ENCODE results near the gene IRF9. TPM values are rescaled to one million over a fixed set of nuclear protein-coding genes. Genes with fewer than 3 reads are reported as not detected.

The IRF9 gene
- polyA plus RNA-seq, 1 donor from 2014 or later, result 136 TPM

- Mint-ChIP-seq H3K27me3 (no peaks in the 10 kb centered on the region), H3K36me3 (peaks cover 1% of the 10 kb centered on the region), H3K27ac (peak overlapping the region in 1 of 3 donors; percentile 63), H3K4me3 (peak overlapping the region in 2 of 4 donors; percentile 65 to 98), H3K4me1 (peaks cover 18 to 26% (median 20%) of the 10 kb centered on the region in 3 donors), H3K9me3 (no peaks in the 10 kb centered on the region)
Measured at GRCh38 chr14:24149302-24149969, 11.6 kb upstream of the IRF9 start.

DNA sequence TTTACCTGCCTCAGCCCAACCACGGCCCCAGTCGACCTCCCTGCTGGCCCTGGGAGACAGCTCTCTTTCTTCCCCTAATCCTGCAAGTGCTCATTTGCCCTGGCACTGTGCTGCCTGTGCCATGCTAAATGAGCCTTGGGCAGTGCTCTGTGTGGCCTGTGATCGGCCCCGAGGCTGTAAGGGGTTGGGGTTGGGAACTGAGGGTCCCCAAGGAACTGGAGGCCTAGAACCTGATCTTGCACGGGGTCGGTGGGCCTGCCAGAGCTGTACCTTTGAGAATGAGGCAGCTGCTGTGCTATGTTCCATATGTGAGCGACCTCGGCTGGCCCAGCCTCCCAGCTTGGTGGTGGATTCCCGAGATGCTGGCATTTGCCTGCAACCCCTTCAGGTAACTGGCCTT lies 11.0 kb upstream of the IRF9 start:
- H3K36me3 Mint-ChIP-seq, result no peaks in the 10 kb centered on the region
- H3K9me3 Mint-ChIP-seq, result no peaks in the 10 kb centered on the region
- H3K4me1 Mint-ChIP-seq, result peaks cover 18 to 26% (median 20%) of the 10 kb centered on the region in 3 donors
- no peaks in the 10 kb centered on the region for H3K27me3 Mint-ChIP-seq
- peak overlapping the region in 2 of 4 donors; percentile 60 to 98 for H3K4me3 Mint-ChIP-seq
- H3K27ac Mint-ChIP-seq, result no peak overlapping the region

GRCh38 chr14:24150567-24150966 lies 10.5 kb upstream of the IRF9 start:
- peak overlapping the region in 2 of 4 donors; percentile 21 to 67 for H3K4me3 Mint-ChIP-seq
- no peaks in the 10 kb centered on the region for H3K36me3 Mint-ChIP-seq
- no peaks in the 10 kb centered on the region for H3K9me3 Mint-ChIP-seq
- no peak overlapping the region for H3K27ac Mint-ChIP-seq
- peaks cover 17 to 21% (median 17%) of the 10 kb centered on the region in 3 donors for H3K4me1 Mint-ChIP-seq
- no peaks in the 10 kb centered on the region for H3K27me3 Mint-ChIP-seq

GRCh38 chr14:24150993-24151392 lies 10.1 kb upstream of the IRF9 start:
- H3K36me3 Mint-ChIP-seq, result peaks cover 2% of the 10 kb centered on the region
- peak overlapping the region in 1 of 4 donors; percentile 67 for H3K4me3 Mint-ChIP-seq
- H3K9me3 Mint-ChIP-seq, result no peaks in the 10 kb centered on the region
- no peaks in the 10 kb centered on the region for H3K27me3 Mint-ChIP-seq
- H3K4me1 Mint-ChIP-seq, result peaks cover 13 to 17% (median 13%) of the 10 kb centered on the region in 3 donors
- H3K27ac Mint-ChIP-seq, result no peak overlapping the region

DNA sequence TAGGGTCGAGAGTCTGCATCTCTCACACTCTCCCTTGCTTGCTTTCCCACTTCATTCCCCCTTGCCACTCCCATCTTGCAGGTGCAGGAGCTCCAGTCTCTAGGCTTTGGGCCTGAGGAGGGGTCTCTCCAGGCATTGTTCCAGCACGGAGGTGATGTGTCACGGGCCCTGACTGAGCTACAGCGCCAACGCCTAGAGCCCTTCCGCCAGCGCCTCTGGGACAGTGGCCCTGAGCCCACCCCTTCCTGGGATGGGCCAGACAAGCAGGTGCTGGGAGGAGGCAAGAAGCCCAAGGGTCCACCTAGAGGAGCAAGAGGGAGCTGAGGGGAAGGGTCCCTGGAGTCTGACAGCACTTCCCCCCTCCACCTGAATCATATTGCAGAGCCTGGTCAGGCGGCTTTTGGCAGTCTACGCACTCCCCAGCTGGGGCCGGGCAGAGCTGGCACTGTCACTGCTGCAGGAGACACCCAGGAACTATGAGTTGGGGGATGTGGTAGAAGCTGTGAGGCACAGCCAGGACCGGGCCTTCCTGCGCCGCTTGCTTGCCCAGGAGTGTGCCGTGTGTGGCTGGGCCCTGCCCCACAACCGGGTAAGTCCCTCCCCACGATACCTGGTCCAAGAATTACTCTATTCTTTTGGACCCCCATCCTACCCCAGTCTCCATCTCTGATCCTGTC lies 9.5 kb upstream of the IRF9 start:
- peaks cover 9 to 13% (median 9%) of the 10 kb centered on the region in 3 donors for H3K4me1 Mint-ChIP-seq
- H3K27me3 Mint-ChIP-seq, result no peaks in the 10 kb centered on the region
- peak overlapping the region in 1 of 4 donors; percentile 43 for H3K4me3 Mint-ChIP-seq
- peaks cover 3% of the 10 kb centered on the region for H3K36me3 Mint-ChIP-seq
- H3K27ac Mint-ChIP-seq, result no peak overlapping the region
- H3K9me3 Mint-ChIP-seq, result no peaks in the 10 kb centered on the region

- H3K27me3 Mint-ChIP-seq, result no peaks in the 10 kb centered on the region
- H3K4me3 Mint-ChIP-seq, result peak overlapping the region in 1 of 4 donors; percentile 33
- H3K27ac Mint-ChIP-seq, result peak overlapping the region in 2 of 3 donors; percentile 82 to 87
- peaks cover 3% of the 10 kb centered on the region for H3K36me3 Mint-ChIP-seq
- H3K9me3 Mint-ChIP-seq, result no peaks in the 10 kb centered on the region
- peaks cover 0 to 2% (median 1%) of the 10 kb centered on the region in 3 donors for H3K4me1 Mint-ChIP-seq
Measured at GRCh38 chr14:24155100-24155499, 6.0 kb upstream of the IRF9 start.

- H3K4me3 Mint-ChIP-seq, result peak overlapping the region in 1 of 4 donors; percentile 39
- H3K27ac Mint-ChIP-seq, result peak overlapping the region in 1 of 3 donors; percentile 39
- H3K9me3 Mint-ChIP-seq, result no peaks in the 10 kb centered on the region
- H3K27me3 Mint-ChIP-seq, result no peaks in the 10 kb centered on the region
- peaks cover 5% of the 10 kb centered on the region for H3K36me3 Mint-ChIP-seq
- peaks cover 6 to 10% (median 7%) of the 10 kb centered on the region in 3 donors for H3K4me1 Mint-ChIP-seq
Measured at GRCh38 chr14:24156840-24157239, 4.2 kb upstream of the IRF9 start.

GRCh38 chr14:24157331-24157730 lies 3.7 kb upstream of the IRF9 start:
- Mint-ChIP-seq H3K27ac (peak overlapping the region in 1 of 3 donors; percentile 64), H3K27me3 (no peaks in the 10 kb centered on the region), H3K36me3 (peaks cover 5% of the 10 kb centered on the region), H3K4me1 (peaks cover 7 to 15% (median 11%) of the 10 kb centered on the region in 3 donors), H3K9me3 (no peaks in the 10 kb centered on the region), H3K4me3 (peak overlapping the region in 1 of 4 donors; percentile 39)

GRCh38 chr14:24159777-24160498 lies 1.1 kb upstream of the IRF9 start:
- Mint-ChIP-seq H3K27me3 (no peaks in the 10 kb centered on the region), H3K36me3 (peaks cover 10% of the 10 kb centered on the region), H3K27ac (peak overlapping the region in 2 of 3 donors; percentile 98 to 99), H3K9me3 (no peaks in the 10 kb centered on the region), H3K4me1 (peaks cover 7 to 27% (median 20%) of the 10 kb centered on the region in 3 donors), H3K4me3 (peak overlapping the region in 2 of 4 donors; percentile 72 to 99)

GRCh38 chr14:24160499-24160849 lies 591 bp upstream of the IRF9 start:
- no peaks in the 10 kb centered on the region for H3K27me3 Mint-ChIP-seq
- no peaks in the 10 kb centered on the region for H3K9me3 Mint-ChIP-seq
- peaks cover 7 to 29% (median 20%) of the 10 kb centered on the region in 3 donors for H3K4me1 Mint-ChIP-seq
- H3K36me3 Mint-ChIP-seq, result peaks cover 13% of the 10 kb centered on the region
- H3K27ac Mint-ChIP-seq, result peak overlapping the region; percentile 98 to 100 (median 99)
- H3K4me3 Mint-ChIP-seq, result peak overlapping the region in 3 of 4 donors; percentile 98 to 100 (median 99)

DNA sequence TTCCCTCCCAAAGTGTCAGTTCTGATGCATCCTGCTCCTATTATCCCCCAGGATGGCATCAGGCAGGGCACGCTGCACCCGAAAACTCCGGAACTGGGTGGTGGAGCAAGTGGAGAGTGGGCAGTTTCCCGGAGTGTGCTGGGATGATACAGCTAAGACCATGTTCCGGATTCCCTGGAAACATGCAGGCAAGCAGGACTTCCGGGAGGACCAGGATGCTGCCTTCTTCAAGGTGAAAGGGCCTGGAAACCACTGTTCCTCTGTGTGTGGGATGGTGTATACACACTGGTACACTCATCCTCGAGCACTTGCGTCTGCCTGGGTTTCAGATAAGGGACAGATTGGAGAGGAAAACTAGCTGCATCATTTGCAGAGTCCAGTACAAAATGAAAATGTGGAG lies 1.0 kb downstream of the IRF9 start:
- Mint-ChIP-seq H3K4me1 (peaks cover 7 to 29% (median 20%) of the 10 kb centered on the region in 3 donors), H3K36me3 (peaks cover 14% of the 10 kb centered on the region), H3K27ac (peak overlapping the region; percentile 98 to 100 (median 99)), H3K9me3 (no peaks in the 10 kb centered on the region), H3K4me3 (peak overlapping the region; percentile 98 to 100 (median 99)), H3K27me3 (no peaks in the 10 kb centered on the region)

DNA sequence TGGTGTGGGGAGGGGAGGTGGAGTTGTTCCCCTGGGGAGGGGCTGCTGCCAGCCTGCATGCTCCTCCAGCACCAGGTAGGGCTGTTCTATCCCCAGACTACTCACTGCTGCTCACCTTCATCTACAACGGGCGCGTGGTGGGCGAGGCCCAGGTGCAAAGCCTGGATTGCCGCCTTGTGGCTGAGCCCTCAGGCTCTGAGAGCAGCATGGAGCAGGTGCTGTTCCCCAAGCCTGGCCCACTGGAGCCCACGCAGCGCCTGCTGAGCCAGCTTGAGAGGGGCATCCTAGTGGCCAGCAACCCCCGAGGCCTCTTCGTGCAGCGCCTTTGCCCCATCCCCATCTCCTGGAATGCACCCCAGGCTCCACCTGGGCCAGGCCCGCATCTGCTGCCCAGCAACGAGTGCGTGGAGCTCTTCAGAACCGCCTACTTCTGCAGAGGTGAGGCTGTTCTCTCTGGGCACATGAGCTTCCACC lies 3.5 kb downstream of the IRF9 start:
- Mint-ChIP-seq H3K9me3 (no peaks in the 10 kb centered on the region), H3K36me3 (peaks cover 14% of the 10 kb centered on the region), H3K27ac (peak overlapping the region in 2 of 3 donors; percentile 57 to 84), H3K4me1 (peaks cover 7 to 36% (median 28%) of the 10 kb centered on the region in 3 donors), H3K4me3 (peak overlapping the region in 1 of 4 donors; percentile 85), H3K27me3 (no peaks in the 10 kb centered on the region)

DNA sequence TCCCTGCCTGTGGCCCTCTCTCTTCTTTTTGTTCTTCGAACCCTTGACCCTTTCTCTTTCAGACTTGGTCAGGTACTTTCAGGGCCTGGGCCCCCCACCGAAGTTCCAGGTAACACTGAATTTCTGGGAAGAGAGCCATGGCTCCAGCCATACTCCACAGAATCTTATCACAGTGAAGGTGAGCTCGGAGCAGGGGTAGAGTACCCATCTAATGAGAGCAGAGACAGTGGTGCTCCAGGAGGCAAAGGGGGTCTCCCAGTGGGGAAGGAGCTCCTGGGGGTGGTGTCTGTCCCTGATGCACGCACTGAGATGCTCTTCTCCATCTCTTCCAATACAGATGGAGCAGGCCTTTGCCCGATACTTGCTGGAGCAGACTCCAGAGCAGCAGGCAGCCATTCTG lies 4.7 kb downstream of the IRF9 start:
- H3K4me1 Mint-ChIP-seq, result peaks cover 6 to 33% (median 30%) of the 10 kb centered on the region in 3 donors
- no peak overlapping the region for H3K27ac Mint-ChIP-seq
- no peaks in the 10 kb centered on the region for H3K27me3 Mint-ChIP-seq
- H3K36me3 Mint-ChIP-seq, result peaks cover 14% of the 10 kb centered on the region
- H3K4me3 Mint-ChIP-seq, result peak overlapping the region in 1 of 4 donors; percentile 85
- H3K9me3 Mint-ChIP-seq, result no peaks in the 10 kb centered on the region

DNA sequence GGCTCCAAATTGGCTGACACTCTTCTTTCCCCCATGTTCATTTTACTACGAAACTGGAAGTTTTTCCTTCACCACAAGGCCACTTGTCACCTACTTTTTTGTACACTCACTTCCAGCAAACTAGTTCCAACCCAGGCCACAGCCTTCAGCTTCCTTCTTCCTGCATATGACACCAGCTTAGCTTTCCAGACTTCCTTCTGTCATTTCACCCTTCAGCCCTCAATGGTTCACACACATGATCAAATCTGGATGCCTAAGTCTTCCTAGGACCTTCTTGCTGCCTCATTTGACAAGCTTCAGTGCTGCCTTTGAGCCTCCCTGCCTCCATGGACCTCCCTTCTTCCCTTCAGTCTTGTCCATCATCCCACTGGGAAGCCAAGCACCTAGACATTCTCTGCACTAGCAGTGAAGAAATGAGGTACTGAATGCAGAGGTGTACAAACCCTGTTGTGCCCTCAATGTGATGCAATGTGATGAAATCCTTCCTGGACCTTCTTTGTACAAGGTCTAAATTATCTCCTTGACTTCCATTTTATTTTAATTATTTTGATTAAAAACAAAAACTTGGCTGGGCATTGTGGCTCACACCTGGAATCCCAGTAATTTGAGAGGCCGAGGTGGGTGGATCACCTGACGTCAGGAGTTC lies 6.5 kb downstream of the IRF9 start:
- Mint-ChIP-seq H3K4me1 (peaks cover 11 to 30% (median 27%) of the 10 kb centered on the region in 3 donors), H3K9me3 (no peaks in the 10 kb centered on the region), H3K4me3 (peak overlapping the region in 2 of 4 donors; percentile 33 to 80), H3K36me3 (peaks cover 14% of the 10 kb centered on the region), H3K27ac (peak overlapping the region in 1 of 3 donors; percentile 51), H3K27me3 (no peaks in the 10 kb centered on the region)

All from IgD-negative memory B cell (primary cell).